SU-DHL-6 (cell line): ENCODE results near the gene SERINC5.

ENCODE experiments used
- CTCF ChIP-seq: fragments of 200-600 bp; sonication (generic); IDR thresholded peaks from one replicate; pipeline ENCODE4 v1.5.1; 2017; ENCODE audit warnings: antibody characterized with exemption, mild to moderate bottlenecking, low read length, moderate library complexity; ENCODE audit not compliant: insufficient read depth, poor library complexity, severe bottlenecking
- EZH2phosphoT487 ChIP-seq: fragments of 200-600 bp; sonication (generic), shearing (Covaris generic); conservative IDR thresholded peaks from 2 replicates; pipeline ENCODE4 v1.6.1; 2018; ENCODE audit warnings: mild to moderate bottlenecking, antibody characterized with exemption, low read length, moderate library complexity, mixed read lengths

DNA sequence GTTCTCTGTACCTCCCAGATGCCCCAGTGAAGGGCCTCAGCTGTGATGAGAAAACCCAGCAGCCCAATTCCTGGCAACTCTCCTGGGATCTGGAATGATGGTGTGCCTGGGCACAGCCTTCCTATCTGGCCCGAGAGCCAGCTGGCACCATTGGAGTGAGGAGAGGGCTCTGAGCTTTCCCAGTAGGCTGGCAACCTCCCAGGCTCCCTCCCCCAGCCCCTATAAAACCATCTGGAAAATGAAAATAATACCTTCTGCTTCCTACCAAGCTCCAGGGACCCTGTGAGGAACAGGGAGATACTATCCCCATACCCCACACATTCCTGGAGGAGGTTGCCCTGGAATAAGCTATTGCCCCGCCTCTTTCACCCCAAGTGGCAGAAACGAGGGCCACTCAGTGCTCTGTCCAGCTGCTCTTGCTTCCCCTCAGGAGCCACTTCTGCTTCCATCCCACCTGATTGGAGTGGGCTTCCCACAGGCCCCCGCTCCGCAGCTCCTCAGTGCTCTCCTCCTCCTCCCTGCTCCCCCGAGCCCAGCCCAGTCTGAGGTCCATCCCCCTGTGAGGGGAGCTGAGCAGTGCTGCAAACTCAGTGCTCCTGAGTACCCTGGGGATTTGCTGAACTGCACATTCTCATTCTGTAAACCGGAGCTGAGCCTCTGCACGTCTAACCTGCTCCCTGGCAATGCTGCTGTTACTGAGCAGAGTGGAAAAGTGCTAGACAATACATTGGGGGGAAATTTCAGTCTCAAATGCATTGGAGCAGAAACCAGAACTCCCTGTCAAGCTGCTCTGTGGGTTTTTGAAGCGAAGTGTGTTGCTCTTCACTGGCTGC lies 146.0 kb downstream of the SERINC5 start:
- TF ChIP-seq CTCF (no peak), EZH2phosphoT487 (no peak)
